Measurements from ENCODE around the gene NRROS. TPM values are rescaled to one million over a fixed set of nuclear protein-coding genes. Genes with fewer than 3 reads are reported as not detected.
A peak's percentile ranks its signal among the peaks of the same experiment; 100 is the strongest.

The NRROS gene
- total RNA-seq, 1 donor from 2014 or later = 1.5 TPM

DNA sequence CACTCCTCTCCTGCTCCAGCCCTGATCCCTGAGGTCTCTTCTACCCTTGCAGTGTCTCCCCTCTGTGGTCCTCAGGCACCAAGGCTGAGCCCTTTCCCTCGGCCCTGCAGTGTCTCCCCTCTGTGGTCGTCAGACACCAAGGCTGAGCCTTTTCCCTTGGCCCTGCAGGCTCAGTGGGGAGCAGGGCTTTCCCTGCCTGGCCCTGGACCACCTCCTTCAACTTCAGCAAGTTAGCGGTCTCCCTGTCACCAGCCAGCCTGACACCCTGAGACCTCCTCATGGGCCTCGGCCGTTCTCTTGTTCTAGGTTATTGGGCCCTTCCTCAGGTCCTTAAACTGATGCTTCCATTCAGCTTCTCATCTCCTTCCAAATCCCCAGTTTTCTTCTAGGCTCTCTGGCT lies 4.3 kb downstream of the NRROS start:
- H3K4me1 Mint-ChIP-seq = peaks cover 27% of the 10 kb centered on the region

GRCh38 chr3:196645096-196645495 lies 5.6 kb downstream of the NRROS start:
- H3K36me3 Mint-ChIP-seq (ENCODE audit: low read depth) = no peaks in the 10 kb centered on the region
- H3K9me3 Mint-ChIP-seq = no peaks in the 10 kb centered on the region
- H3K4me3 Mint-ChIP-seq = no peak overlapping the region
- DNase-seq (ENCODE audit: low read depth, low spot score) = no peak
- TF ChIP-seq, protein P1, sequence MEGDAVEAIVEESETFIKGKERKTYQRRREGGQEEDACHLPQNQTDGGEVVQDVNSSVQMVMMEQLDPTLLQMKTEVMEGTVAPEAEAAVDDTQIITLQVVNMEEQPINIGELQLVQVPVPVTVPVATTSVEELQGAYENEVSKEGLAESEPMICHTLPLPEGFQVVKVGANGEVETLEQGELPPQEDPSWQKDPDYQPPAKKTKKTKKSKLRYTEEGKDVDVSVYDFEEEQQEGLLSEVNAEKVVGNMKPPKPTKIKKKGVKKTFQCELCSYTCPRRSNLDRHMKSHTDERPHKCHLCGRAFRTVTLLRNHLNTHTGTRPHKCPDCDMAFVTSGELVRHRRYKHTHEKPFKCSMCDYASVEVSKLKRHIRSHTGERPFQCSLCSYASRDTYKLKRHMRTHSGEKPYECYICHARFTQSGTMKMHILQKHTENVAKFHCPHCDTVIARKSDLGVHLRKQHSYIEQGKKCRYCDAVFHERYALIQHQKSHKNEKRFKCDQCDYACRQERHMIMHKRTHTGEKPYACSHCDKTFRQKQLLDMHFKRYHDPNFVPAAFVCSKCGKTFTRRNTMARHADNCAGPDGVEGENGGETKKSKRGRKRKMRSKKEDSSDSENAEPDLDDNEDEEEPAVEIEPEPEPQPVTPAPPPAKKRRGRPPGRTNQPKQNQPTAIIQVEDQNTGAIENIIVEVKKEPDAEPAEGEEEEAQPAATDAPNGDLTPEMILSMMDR (conservative IDR thresholded peaks at IDR 0.05) = no peak
- peaks cover 19% of the 10 kb centered on the region for H3K4me1 Mint-ChIP-seq
- H3K27ac Mint-ChIP-seq (ENCODE audit: unreplicated experiment) = no peak overlapping the region
- peaks cover 1% of the 10 kb centered on the region for H3K27me3 Mint-ChIP-seq (ENCODE audit: low read depth)

More for the DNA sequence above, 4.3 kb downstream of the NRROS start:
- Mint-ChIP-seq H3K4me3 (no peak overlapping the region), H3K27me3 (ENCODE audit: low read depth) (peaks cover 9% of the 10 kb centered on the region), H3K9me3 (no peaks in the 10 kb centered on the region), H3K27ac (ENCODE audit: unreplicated experiment) (peak overlapping the region; percentile 28), H3K36me3 (ENCODE audit: low read depth) (no peaks in the 10 kb centered on the region)
- TF ChIP-seq, protein P1 (conservative IDR thresholded peaks at IDR 0.05) = no peak
- DNase-seq (ENCODE audit: low read depth, low spot score) = no peak

DNA sequence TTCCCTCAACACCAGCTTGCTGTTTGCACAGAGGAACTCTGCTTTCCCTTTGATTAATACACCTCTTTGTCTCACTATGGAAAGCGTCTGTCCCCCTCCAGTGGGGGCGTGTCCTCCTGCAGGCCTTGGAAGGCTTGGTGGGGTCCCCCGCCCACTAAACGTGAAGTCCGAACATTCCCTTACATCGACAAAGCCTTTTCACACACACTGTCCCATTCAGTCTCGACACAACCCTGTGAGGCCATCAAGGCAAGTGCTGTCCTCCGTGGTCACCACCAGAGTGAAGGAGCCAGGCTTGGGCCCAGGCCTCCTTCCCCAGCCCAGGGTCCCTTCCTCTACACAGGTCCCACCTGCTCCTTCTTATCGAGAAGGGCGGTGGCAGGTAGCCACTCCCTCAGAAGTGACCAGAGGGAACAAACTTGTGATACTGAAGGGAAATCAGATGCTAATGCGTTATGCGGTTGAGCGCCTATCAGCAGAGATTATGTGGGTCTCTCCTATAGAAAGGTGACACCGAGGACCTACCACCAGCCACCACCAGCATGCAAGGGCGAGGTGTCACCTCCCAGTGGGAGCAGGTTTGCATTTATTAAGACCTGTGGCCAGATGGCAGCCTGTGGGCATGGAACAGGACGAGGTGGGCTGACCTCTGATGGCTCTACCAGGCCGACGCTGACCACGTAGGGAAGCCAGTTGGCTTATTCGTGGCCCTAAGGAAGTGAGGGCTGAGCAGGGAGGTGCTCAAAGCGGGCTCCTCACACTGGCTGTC lies 6.6 kb downstream of the NRROS start:
- DNase-seq (ENCODE audit: low read depth, low spot score) = no peak
- no peaks in the 10 kb centered on the region for H3K27me3 Mint-ChIP-seq (ENCODE audit: low read depth)
- H3K9me3 Mint-ChIP-seq = no peaks in the 10 kb centered on the region
- H3K36me3 Mint-ChIP-seq (ENCODE audit: low read depth) = no peaks in the 10 kb centered on the region
- H3K27ac Mint-ChIP-seq (ENCODE audit: unreplicated experiment) = no peak overlapping the region
- TF ChIP-seq, protein P1 (conservative IDR thresholded peaks at IDR 0.05) = no peak
- H3K4me1 Mint-ChIP-seq = peaks cover 23% of the 10 kb centered on the region
- H3K4me3 Mint-ChIP-seq = no peak overlapping the region

DNA sequence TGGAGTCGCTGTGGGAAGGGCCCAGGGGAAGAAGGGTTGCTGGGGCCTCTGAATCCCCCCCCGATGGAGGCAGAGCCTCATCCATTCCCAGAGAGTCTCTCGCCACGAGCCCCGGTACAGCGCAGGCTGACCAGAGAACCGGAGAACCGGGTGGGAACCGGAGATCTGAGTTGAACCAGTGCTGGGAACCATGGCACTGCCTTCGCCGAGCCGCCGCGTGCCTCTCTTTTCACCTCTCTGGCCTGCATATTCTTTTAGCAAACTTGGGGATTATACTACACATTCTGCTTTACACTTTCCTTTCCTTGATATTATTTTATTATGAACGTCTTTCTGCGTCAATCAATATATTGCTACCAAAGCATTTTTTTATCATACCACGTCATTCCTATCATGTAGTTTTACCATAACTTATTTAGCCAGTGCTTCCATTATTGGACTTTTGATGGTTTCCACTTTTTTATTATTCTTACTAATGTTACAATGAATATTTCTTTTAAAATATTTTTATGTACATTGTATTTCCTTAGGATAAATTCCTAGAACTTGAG lies 7.2 kb downstream of the NRROS start:
- Mint-ChIP-seq H3K9me3 (no peaks in the 10 kb centered on the region), H3K4me3 (no peak overlapping the region), H3K27ac (ENCODE audit: unreplicated experiment) (no peak overlapping the region), H3K4me1 (peaks cover 23% of the 10 kb centered on the region), H3K36me3 (ENCODE audit: low read depth) (no peaks in the 10 kb centered on the region), H3K27me3 (ENCODE audit: low read depth) (no peaks in the 10 kb centered on the region)
- TF ChIP-seq, protein P1 (conservative IDR thresholded peaks at IDR 0.05) = no peak
- DNase-seq (ENCODE audit: low read depth, low spot score) = no peak

DNA sequence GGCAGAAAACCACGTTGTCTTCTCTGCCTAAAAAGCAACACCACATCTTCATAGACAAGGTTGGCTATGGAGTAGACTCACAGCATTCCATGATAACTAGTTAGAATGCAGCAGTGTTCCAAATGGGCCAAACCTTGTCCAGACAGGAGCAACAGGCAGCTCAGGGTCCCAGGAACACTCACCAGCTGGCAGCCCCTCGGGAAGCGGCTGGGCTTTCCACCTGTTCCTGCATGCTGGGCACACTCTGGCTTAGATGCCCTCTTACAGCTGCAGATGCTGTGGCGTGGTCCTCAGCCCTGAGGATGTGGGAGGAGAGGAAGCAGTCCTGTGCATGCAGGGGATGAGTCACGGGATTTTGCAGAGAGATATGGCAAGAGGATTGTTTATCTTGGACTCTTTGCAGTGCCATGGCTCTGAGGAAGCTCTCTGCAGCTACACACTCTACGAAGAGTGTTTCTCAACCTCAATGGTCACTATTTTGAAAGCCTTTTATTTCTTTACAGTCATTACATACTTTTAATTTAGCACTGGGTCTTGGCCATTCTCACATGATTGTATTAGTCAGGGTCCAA lies 11.3 kb downstream of the NRROS start:
- no peak overlapping the region for H3K27ac Mint-ChIP-seq (ENCODE audit: unreplicated experiment)
- H3K36me3 Mint-ChIP-seq (ENCODE audit: low read depth) = no peaks in the 10 kb centered on the region
- TF ChIP-seq, protein P1 (conservative IDR thresholded peaks at IDR 0.05) = no peak

More for the DNA sequence above, 11.3 kb downstream of the NRROS start:
- no peak for DNase-seq (ENCODE audit: low read depth, low spot score)
- H3K27me3 Mint-ChIP-seq (ENCODE audit: low read depth) = no peaks in the 10 kb centered on the region
- peaks cover 8% of the 10 kb centered on the region for H3K4me1 Mint-ChIP-seq
- H3K4me3 Mint-ChIP-seq = no peak overlapping the region
- no peaks in the 10 kb centered on the region for H3K9me3 Mint-ChIP-seq

All from neural crest cell (in vitro differentiated cells).